Chondrocyte (in vitro differentiated cells): ENCODE measurements around the gene SDHAF1. TPM values are rescaled to one million over a fixed set of nuclear protein-coding genes. Genes with fewer than 3 reads are reported as not detected.

ENCODE experiments used
- DNase-seq: peaks from one replicate; pipeline ENCODE4 v3.0.0; 2021; ENCODE audit warnings: mixed read lengths, low spot score
- H3K27ac Mint-ChIP-seq: one replicate; pipeline ENCODE4 v1.8.0; 2021; ENCODE audit warnings: mild to moderate bottlenecking, moderate library complexity, mixed read lengths; ENCODE audit not compliant: unreplicated experiment
- H3K27me3 Mint-ChIP-seq: 2 replicates; pipeline ENCODE4 v1.8.0; 2021; ENCODE audit warnings: low read depth, mixed read lengths
- H3K36me3 Mint-ChIP-seq: 2 replicates; pipeline ENCODE4 v1.8.0; 2021; ENCODE audit warnings: low read depth, mixed read lengths
- H3K4me1 Mint-ChIP-seq: 2 replicates; pipeline ENCODE4 v1.8.0; 2021; ENCODE audit warnings: low read depth, mild to moderate bottlenecking, mixed read lengths
- H3K4me3 Mint-ChIP-seq: one replicate; pipeline ENCODE4 v1.8.0; 2021; ENCODE audit warnings: mild to moderate bottlenecking, moderate library complexity, mixed read lengths; ENCODE audit not compliant: unreplicated experiment
- H3K9me3 Mint-ChIP-seq: 2 replicates; pipeline ENCODE4 v1.8.0; 2021; ENCODE audit warnings: low read depth, mixed read lengths
- CTCF ChIP-seq: fragments of 200-600 bp; sonication (generic); IDR thresholded peaks from 2 replicates; pipeline ENCODE4 v1.5.0; 2021; ENCODE audit warnings: antibody characterized with exemption, mild to moderate bottlenecking, moderate library complexity
- total RNA-seq: library from RNA; stranded (reverse); gene quantifications from 3 replicates; pipeline ENCODE4 v1.2.1, GENCODE V29; 2021

SDHAF1 gene
- total RNA-seq, 1 donor from 2014 or later = 11.2 TPM

GRCh38 chr19:35992907-35993765 is 1.9 kb upstream of the SDHAF1 start:
- H3K27me3 Mint-ChIP-seq = peaks cover 3% of the 10 kb centered on the region
- H3K4me3 Mint-ChIP-seq = no peak overlapping the region
- TF ChIP-seq CTCF = no peak
- H3K36me3 Mint-ChIP-seq = peaks cover 3% of the 10 kb centered on the region
- no peaks in the 10 kb centered on the region for H3K9me3 Mint-ChIP-seq
- no peak for DNase-seq
- peaks cover 24% of the 10 kb centered on the region for H3K4me1 Mint-ChIP-seq
- H3K27ac Mint-ChIP-seq = peak overlapping the region; percentile 12

- TF ChIP-seq CTCF = no peak
- H3K9me3 Mint-ChIP-seq = no peaks in the 10 kb centered on the region
- no peak for DNase-seq
- H3K27ac Mint-ChIP-seq = no peak overlapping the region
- peak overlapping the region; percentile 28 for H3K4me3 Mint-ChIP-seq
- H3K4me1 Mint-ChIP-seq = peaks cover 24% of the 10 kb centered on the region
- peaks cover 3% of the 10 kb centered on the region for H3K36me3 Mint-ChIP-seq
- H3K27me3 Mint-ChIP-seq = no peaks in the 10 kb centered on the region
Measured at GRCh38 chr19:35993923-35994598, 927 bp upstream of the SDHAF1 start.

- no peak for DNase-seq
- Mint-ChIP-seq H3K4me1 (peaks cover 27% of the 10 kb centered on the region), H3K27me3 (no peaks in the 10 kb centered on the region), H3K4me3 (peak overlapping the region; percentile 86), H3K36me3 (peaks cover 3% of the 10 kb centered on the region), H3K9me3 (no peaks in the 10 kb centered on the region), H3K27ac (no peak overlapping the region)
- no peak for TF ChIP-seq CTCF
Measured at GRCh38 chr19:35996777-35997176, 1.8 kb downstream of the SDHAF1 start.

GRCh38 chr19:36001605-36002004 is 6.6 kb downstream of the SDHAF1 start:
- DNase-seq = no peak
- H3K36me3 Mint-ChIP-seq = peaks cover 3% of the 10 kb centered on the region
- TF ChIP-seq CTCF = no peak
- H3K27ac Mint-ChIP-seq = no peak overlapping the region
- H3K27me3 Mint-ChIP-seq = no peaks in the 10 kb centered on the region
- peaks cover 14% of the 10 kb centered on the region for H3K4me1 Mint-ChIP-seq
- no peak overlapping the region for H3K4me3 Mint-ChIP-seq
- H3K9me3 Mint-ChIP-seq = no peaks in the 10 kb centered on the region

GRCh38 chr19:36003284-36003683 is 8.3 kb downstream of the SDHAF1 start:
- no peak for DNase-seq
- H3K27ac Mint-ChIP-seq = no peak overlapping the region
- H3K9me3 Mint-ChIP-seq = no peaks in the 10 kb centered on the region
- no peak overlapping the region for H3K4me3 Mint-ChIP-seq
- peaks cover 3% of the 10 kb centered on the region for H3K4me1 Mint-ChIP-seq
- no peaks in the 10 kb centered on the region for H3K36me3 Mint-ChIP-seq
- no peak for TF ChIP-seq CTCF
- no peaks in the 10 kb centered on the region for H3K27me3 Mint-ChIP-seq
